Mucosa of rectum (tissue), 2 donors: Measurements from ENCODE around the gene TNPO3.

Experiments
- H3K27ac ChIP-seq, 2 donors: one replicate each; pipeline ENCODE4 v1.7.0; 2013; ENCODE audit warnings: inconsistent platforms in 2 of 2, low read depth in 2 of 2, low read length in 2 of 2
- H3K27me3 ChIP-seq, 2 donors: one replicate each; pipeline ENCODE4 v1.7.0; 2013; ENCODE audit warnings: low read length in 2 of 2; ENCODE audit not compliant: control insufficient read depth in 2 of 2, insufficient read depth in 2 of 2
- H3K36me3 ChIP-seq, 2 donors: one replicate each; pipeline ENCODE4 v1.7.0; 2013; ENCODE audit warnings: low read length in 2 of 2; ENCODE audit not compliant: control insufficient read depth in 2 of 2, insufficient read depth in 2 of 2
- H3K4me1 ChIP-seq, 2 donors: one replicate each; pipeline ENCODE4 v1.7.0; 2013; ENCODE audit warnings: low read length in 2 of 2, mild to moderate bottlenecking in 1 of 2; ENCODE audit not compliant: control insufficient read depth in 2 of 2, insufficient read depth in 2 of 2
- H3K4me3 ChIP-seq, 2 donors: one replicate each; pipeline ENCODE4 v1.7.0; 2013; ENCODE audit warnings: low read length in 2 of 2
- H3K9ac ChIP-seq, 2 donors: one replicate each; pipeline ENCODE4 v1.7.0; 2013; ENCODE audit warnings: low read length in 2 of 2, low read depth in 1 of 2, mild to moderate bottlenecking in 1 of 2
- H3K9me3 ChIP-seq, 2 donors: one replicate each; pipeline ENCODE4 v1.7.0; 2013; ENCODE audit warnings: low read length in 2 of 2; ENCODE audit not compliant: control insufficient read depth in 2 of 2
- donor health status: healthy.
- donor health status: Normal muscosa, but diverticular disease.

Gene TNPO3

DNA sequence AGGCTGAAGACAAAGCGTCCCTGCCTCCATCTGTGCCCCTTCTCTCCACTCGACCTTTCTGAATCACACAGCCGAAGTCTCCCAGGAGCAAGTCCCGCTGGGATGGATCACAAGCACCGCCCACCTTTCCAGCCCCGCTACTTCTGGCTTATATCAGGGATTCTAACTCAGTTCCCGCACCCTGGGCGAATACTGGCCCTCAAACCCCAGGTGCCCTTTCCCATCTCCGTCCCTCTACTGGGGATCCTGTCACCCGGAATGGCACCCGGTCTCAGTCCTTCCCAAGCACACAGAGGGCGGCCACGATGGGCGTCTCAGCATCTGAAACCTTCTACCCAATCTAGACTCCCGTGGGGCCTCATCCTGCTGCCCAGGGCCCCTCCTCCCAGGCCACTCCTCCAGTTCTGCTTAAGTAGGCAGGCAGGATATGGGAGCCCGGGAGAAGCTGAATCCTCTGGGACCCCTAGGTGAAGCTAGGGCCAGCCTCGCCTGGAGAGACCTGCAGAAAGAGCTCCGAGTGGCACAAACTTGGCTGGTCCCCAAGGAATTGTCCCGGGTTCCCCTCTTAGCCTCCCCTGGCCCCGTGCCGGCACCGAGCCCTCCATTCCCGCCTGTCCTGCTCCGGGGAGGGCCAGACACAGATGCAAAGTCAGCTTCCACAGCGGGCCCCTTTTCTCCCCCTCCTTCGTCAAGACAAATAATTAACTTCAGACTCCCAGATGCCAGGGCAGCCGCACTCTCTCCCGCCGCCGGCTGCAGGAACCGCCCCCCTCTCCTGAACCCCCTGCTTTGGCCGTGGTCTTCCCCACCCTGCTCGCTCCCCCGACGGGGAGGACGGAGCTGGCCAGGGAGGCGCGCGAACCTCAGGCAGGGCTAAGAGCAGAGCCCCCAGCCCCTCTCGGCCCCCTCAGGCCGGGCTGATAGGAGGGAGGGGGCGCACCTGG is 145.0 kb downstream of the TNPO3 start:
- H3K4me1 ChIP-seq, result peaks cover 7 to 28% of the 10 kb centered on the region in 2 donors
- no peak overlapping the region for H3K27ac ChIP-seq
- H3K9ac ChIP-seq, result peak overlapping the region in 1 of 2 donors; percentile 27
- no peaks in the 10 kb centered on the region for H3K9me3 ChIP-seq
- H3K4me3 ChIP-seq, result peak overlapping the region; percentile 13 to 54
- peaks cover 13 to 24% of the 10 kb centered on the region in 2 donors for H3K27me3 ChIP-seq
- no peaks in the 10 kb centered on the region for H3K36me3 ChIP-seq

DNA sequence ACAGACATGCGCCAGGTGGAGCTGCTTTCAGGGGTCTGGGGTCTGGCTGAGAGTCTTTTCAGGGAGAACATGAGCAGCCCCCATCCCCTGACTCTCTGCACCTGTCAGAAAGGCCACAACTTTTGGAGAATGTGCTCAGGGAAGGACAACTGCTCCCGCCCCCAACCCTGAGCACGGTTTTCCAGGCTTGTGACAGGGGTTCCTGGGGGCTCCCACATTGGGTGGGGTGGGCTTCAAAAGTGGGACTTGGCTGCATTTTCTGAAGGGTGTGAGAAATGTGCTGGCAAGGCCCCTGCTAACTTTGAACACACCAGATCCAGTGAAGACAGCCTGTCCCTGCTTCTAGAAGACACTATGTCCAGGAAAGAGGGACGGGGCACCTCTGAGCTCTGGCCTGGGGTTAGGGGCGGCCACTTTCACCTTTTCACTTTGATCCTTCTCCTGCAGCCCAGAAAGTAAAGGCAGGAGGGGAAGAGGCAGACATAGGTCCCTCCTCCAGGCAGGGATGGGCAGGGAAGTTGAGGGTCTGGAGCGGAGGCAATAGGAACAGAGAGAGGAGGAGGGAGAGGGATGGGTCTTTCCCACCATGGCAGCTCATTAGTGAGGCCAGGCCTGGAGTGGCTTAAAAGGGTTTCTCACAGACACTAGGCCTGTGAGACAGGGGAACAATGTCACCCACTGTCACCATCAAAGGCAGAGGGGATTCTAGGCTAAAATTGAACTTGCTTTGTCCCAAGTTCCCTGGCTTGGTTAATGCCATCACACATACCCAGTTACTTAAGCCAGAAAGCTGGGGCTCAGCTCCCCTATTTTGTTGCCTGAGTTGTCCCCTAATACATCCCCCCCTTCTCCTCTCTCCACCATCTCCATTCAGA is 145.9 kb downstream of the TNPO3 start:
- Histone ChIP-seq H3K9ac (no peak overlapping the region), H3K4me1 (peaks cover 7 to 29% of the 10 kb centered on the region in 2 donors), H3K9me3 (no peaks in the 10 kb centered on the region), H3K27ac (no peak overlapping the region), H3K4me3 (no peak overlapping the region), H3K36me3 (no peaks in the 10 kb centered on the region), H3K27me3 (peaks cover 10 to 16% of the 10 kb centered on the region in 2 donors)

DNA sequence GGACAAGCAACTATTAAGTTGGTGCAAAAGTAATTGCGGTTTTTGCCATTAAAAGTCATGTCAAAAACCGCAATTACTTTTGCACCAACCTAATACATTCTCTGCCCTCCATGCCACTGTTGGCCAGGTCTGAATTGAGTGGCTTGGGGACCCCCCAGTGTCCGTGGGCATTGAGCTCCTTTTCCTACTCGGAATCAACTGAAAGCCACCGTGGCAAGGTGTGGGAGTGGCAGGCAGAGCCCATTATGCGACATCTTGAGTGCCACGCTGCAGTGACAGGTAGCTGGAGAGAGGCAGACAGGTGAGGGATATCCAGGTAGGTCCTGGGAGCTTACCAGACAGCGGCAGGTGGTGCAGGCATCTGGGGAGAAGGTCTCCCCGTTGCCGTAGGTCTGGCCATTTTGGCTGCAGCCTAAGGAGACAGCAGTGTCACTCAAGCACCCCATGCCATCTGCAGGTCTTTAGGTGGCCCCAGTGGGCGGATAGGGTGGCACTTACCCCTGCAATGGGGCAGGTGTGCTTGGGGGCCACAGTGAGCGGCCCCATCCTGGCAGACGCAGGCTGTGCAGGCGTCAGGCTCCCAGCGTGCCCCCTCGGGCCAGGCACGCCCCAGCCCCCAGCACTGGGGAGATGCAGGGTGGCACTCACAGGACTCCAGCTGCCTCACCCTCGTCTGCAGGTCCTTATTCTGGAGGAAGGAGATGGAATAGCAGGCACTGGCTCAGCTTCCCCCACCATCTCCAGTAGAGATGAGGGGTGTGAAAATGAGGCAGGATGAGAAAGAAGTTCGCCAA is 147.9 kb downstream of the TNPO3 start:
- H3K27ac ChIP-seq, result no peak overlapping the region
- no peaks in the 10 kb centered on the region for H3K9me3 ChIP-seq
- no peak overlapping the region for H3K9ac ChIP-seq
- no peak overlapping the region for H3K4me3 ChIP-seq
- peaks cover 7 to 35% of the 10 kb centered on the region in 2 donors for H3K4me1 ChIP-seq
- H3K36me3 ChIP-seq, result no peaks in the 10 kb centered on the region
- H3K27me3 ChIP-seq, result peaks cover 10 to 12% of the 10 kb centered on the region in 2 donors

DNA sequence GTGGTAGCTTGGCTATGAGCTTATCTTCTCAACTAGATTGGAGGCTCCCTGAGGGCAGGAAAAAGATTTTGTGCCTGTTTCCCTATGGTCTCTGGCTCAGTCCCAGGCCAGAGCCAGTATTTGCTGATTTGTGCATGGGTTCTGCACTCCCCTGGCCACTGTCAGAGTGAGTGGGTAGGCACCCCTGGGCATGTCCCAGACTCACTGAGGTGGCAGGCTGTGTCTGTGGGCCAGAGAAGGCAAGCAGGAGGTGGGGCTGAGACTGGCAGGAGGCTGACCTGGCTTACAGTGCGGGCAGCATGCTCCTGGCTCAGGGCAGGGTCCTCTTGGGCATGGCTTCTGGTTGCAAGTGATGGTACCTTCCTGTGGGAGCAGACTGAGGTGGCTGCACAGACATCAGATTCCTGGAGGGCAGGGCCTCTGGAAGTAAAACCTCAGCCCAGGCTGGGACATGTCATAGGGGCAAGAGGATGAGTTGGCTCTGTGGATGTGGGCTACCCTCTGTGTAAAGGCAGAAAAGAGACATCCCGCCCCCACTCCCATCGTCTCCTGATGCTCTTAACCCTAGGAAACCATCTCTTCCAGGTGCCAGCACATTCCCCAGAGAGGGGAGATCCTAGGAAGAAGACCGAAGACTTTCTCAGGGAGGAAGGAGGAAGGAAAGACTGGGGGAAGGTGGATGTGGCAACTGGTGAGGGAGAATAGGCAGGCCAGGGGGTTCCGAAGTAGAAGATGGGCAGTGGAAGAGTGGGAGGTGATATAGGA is 148.7 kb downstream of the TNPO3 start:
- no peak overlapping the region for H3K9ac ChIP-seq
- no peak overlapping the region for H3K27ac ChIP-seq
- no peak overlapping the region for H3K4me3 ChIP-seq
- peaks cover 2 to 27% of the 10 kb centered on the region in 2 donors for H3K4me1 ChIP-seq
- peaks cover 10 to 12% of the 10 kb centered on the region in 2 donors for H3K27me3 ChIP-seq
- H3K9me3 ChIP-seq, result no peaks in the 10 kb centered on the region
- H3K36me3 ChIP-seq, result no peaks in the 10 kb centered on the region

DNA sequence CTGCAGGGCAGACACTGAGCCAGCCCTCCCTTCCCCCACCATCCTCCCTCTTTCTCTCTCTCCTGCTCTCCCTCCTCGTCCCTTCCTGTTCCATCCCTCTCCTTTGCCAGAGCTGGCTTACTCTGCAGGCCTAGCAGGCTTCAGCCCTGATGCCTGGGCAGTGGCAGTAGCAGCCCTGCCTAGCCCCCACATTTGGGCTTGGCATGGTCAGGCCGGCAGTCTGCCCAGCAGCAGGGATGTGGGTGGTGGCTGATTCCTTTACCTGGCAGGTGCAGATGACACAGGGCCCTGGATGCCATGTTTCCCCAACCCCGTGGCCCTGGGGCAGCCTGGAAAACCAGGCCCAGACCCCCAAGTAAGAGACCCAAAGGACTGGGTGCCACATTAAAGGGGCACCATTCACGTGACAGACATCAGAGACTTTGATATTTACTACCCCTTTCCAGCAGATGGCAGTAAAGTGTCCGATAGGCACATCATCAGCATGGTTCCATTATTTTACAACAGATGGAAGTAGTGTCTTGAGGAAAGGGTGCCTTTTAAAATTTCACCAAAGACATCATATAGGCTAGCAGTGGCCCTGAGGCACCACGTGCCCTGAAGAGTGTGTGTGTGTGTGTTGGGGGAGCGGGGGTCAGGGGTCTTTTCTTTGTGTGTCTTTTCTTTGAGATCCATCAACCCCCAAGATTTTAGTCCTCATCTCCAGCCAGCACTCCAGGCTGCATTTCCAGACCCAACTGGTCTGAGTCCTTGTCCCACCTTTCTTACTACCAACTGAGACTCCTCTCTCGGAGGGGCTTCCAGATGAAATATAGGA is 150.3 kb downstream of the TNPO3 start:
- Histone ChIP-seq H3K36me3 (no peaks in the 10 kb centered on the region), H3K27ac (no peak overlapping the region), H3K27me3 (peaks cover 3 to 4% of the 10 kb centered on the region in 2 donors), H3K9ac (no peak overlapping the region), H3K9me3 (no peaks in the 10 kb centered on the region), H3K4me3 (no peak overlapping the region), H3K4me1 (peaks cover 0 to 16% of the 10 kb centered on the region in 2 donors)
